MG63 (cell line): ENCODE measurements around the gene MEGF11. TPM values are rescaled to one million over a fixed set of nuclear protein-coding genes. Genes with fewer than 3 reads are reported as not detected.
"Not testable (repeated sequence)": the region's sequence is repeated elsewhere in the genome, so short reads cannot be mapped to it uniquely, and the experiment has no call there.

Experiments used
- DNase-seq: peaks from one replicate; pipeline ENCODE4 v3.0.0-alpha.2; 2020
- H3K27me3 ChIP-seq: fragments of 250-450 bp; sonication (Bioruptor Pico); 2 replicates; pipeline ENCODE4 v1.5.1; 2020; ENCODE audit warnings: mild to moderate bottlenecking, moderate library complexity
- H3K36me3 ChIP-seq: fragments of 250-450 bp; sonication (Bioruptor Pico); 2 replicates; pipeline ENCODE4 v1.5.1; 2020; ENCODE audit warnings: mild to moderate bottlenecking, moderate library complexity
- H3K4me3 ChIP-seq: fragments of 250-450 bp; sonication (Bioruptor Pico); 2 replicates; pipeline ENCODE4 v1.5.1; 2020; ENCODE audit warnings: mild to moderate bottlenecking, moderate library complexity
- H3K9me3 ChIP-seq: fragments of 250-450 bp; sonication (Bioruptor Pico); 2 replicates; pipeline ENCODE4 v1.5.1; 2020; ENCODE audit warnings: mild to moderate bottlenecking, moderate library complexity
- total RNA-seq: library from RNA; depleted of rRNA; stranded (reverse); fragments of >200 nt; shearing (Covaris generic); gene quantifications from 2 replicates; pipeline ENCODE4 v1.2.3, GENCODE V29; 2014; ENCODE audit warnings: low replicate concordance; rRNA removed

Gene MEGF11
- total RNA-seq, 1 experiment from 2014 or later, result 0.10 TPM

- DNase-seq, result no peak
- Histone ChIP-seq H3K9me3 (no peaks in the 10 kb centered on the region; the same call in 1 of the 2 replicates), H3K27me3 (no peaks in the 10 kb centered on the region), H3K36me3 (peaks cover 9% of the 10 kb centered on the region; the same call in 1 of the 2 replicates), H3K4me3 (peak overlapping the region; percentile 88)
Observed at GRCh38 chr15:65868546-65869125, 384.9 kb downstream of the MEGF11 start.

- H3K4me3 ChIP-seq, H3K9me3 ChIP-seq, H3K36me3 ChIP-seq, DNase-seq, H3K27me3 ChIP-seq: not testable (repeated sequence)
Observed at GRCh38 chr15:65867933-65868332, 385.6 kb downstream of the MEGF11 start.

GRCh38 chr15:65867244-65867643 is 386.3 kb downstream of the MEGF11 start:
- H3K9me3 ChIP-seq, result no peaks in the 10 kb centered on the region; the same call in 1 of the 2 replicates
- H3K4me3 ChIP-seq, result no peak overlapping the region
- H3K27me3 ChIP-seq, result no peaks in the 10 kb centered on the region
- peaks cover 6% of the 10 kb centered on the region; the same call in 1 of the 2 replicates for H3K36me3 ChIP-seq
- no peak for DNase-seq

GRCh38 chr15:65863106-65863505 is 390.4 kb downstream of the MEGF11 start:
- H3K4me3 ChIP-seq, result no peak overlapping the region
- DNase-seq, result no peak
- no peaks in the 10 kb centered on the region for H3K36me3 ChIP-seq
- no peaks in the 10 kb centered on the region for H3K9me3 ChIP-seq
- peaks cover 2% of the 10 kb centered on the region; the same call in 1 of the 2 replicates for H3K27me3 ChIP-seq

- Histone ChIP-seq H3K4me3 (no peak overlapping the region), H3K27me3 (peaks cover 2% of the 10 kb centered on the region; the same call in 1 of the 2 replicates), H3K9me3 (no peaks in the 10 kb centered on the region), H3K36me3 (no peaks in the 10 kb centered on the region)
- peak; percentile 55 for DNase-seq
Observed at GRCh38 chr15:65862682-65863081, 390.9 kb downstream of the MEGF11 start.

GRCh38 chr15:65857718-65858402 is 395.7 kb downstream of the MEGF11 start:
- Histone ChIP-seq H3K36me3 (no peaks in the 10 kb centered on the region), H3K4me3 (no peak overlapping the region), H3K27me3 (peaks cover 2% of the 10 kb centered on the region), H3K9me3 (no peaks in the 10 kb centered on the region)
- no peak for DNase-seq

GRCh38 chr15:65856821-65857455 is 396.6 kb downstream of the MEGF11 start:
- Histone ChIP-seq H3K9me3 (no peaks in the 10 kb centered on the region), H3K36me3 (no peaks in the 10 kb centered on the region), H3K27me3 (peaks cover 2% of the 10 kb centered on the region), H3K4me3 (no peak overlapping the region)
- DNase-seq, result peak; percentile 56

- no peaks in the 10 kb centered on the region for H3K36me3 ChIP-seq
- no peaks in the 10 kb centered on the region for H3K9me3 ChIP-seq
- no peaks in the 10 kb centered on the region; the same call in 1 of the 2 replicates for H3K27me3 ChIP-seq
- no peak overlapping the region for H3K4me3 ChIP-seq
- no peak for DNase-seq
Observed at GRCh38 chr15:65851981-65852380, 401.6 kb downstream of the MEGF11 start.

- no peak for DNase-seq
- H3K36me3 ChIP-seq, result no peaks in the 10 kb centered on the region
- H3K9me3 ChIP-seq, result no peaks in the 10 kb centered on the region
Observed at GRCh38 chr15:65847989-65848388, 405.6 kb downstream of the MEGF11 start.

GRCh38 chr15:65845826-65846519 is 407.6 kb downstream of the MEGF11 start:
- Histone ChIP-seq H3K9me3 (no peaks in the 10 kb centered on the region), H3K27me3 (no peaks in the 10 kb centered on the region), H3K4me3 (no peak overlapping the region), H3K36me3 (no peaks in the 10 kb centered on the region)
- DNase-seq, result no peak

More at GRCh38 chr15:65847989-65848388, 405.6 kb downstream of the MEGF11 start:
- Histone ChIP-seq H3K27me3 (no peaks in the 10 kb centered on the region), H3K4me3 (no peak overlapping the region)

Other genes with a start within 250 kb of the MEGF11 start
- 23.4 and 35.9 TPM in 2 replicates for gene DIS3L, start 39.8 kb upstream of the MEGF11 start, total RNA-seq
- gene TIPIN, start 102.9 kb upstream of the MEGF11 start, total RNA-seq, result 37.9 and 66.5 TPM in 2 replicates
- gene MAP2K1, start 133.2 kb upstream of the MEGF11 start, total RNA-seq, result 14.4 and 20.0 TPM in 2 replicates
- gene SNAPC5, start 244.0 kb upstream of the MEGF11 start, total RNA-seq, result 35.4 and 40.8 TPM in 2 replicates